GM21381 (cell line): ENCODE results near the gene KRTAP3-3.
"Not testable (repeated sequence)": the region's sequence is repeated elsewhere in the genome, so short reads cannot be mapped to it uniquely, and the experiment has no call there.

Experiments used
- ATAC-seq: cut with Tn5 transposase; IDR thresholded peaks from one replicate; pipeline ENCODE4 v1.9.1; 2021; ENCODE audit warnings: mild to moderate bottlenecking, moderate library complexity; ENCODE audit not compliant: unreplicated experiment

The KRTAP3-3 gene

GRCh38 chr17:41008811-41009210 lies 14.8 kb upstream of the KRTAP3-3 start, which contains the start of gene KRTAP3-1:
TSS of gene KRTAP3-1 (minus strand) at chr17:41009128. CDS start at chr17:41009074, 54 bp downstream.
- no peak for ATAC-seq

- ATAC-seq: no peak
Observed at GRCh38 chr17:41004397-41004796, 10.4 kb upstream of the KRTAP3-3 start.

- ATAC-seq: no peak
Observed at GRCh38 chr17:41003926-41004325, 10.0 kb upstream of the KRTAP3-3 start.

- ATAC-seq: no peak
Observed at GRCh38 chr17:41002814-41003213, 8.8 kb upstream of the KRTAP3-3 start.

- ATAC-seq: no peak
Observed at GRCh38 chr17:41001795-41002194, 7.8 kb upstream of the KRTAP3-3 start.

- ATAC-seq: not testable (repeated sequence)
Observed at GRCh38 chr17:40999563-40999962, 5.6 kb upstream of the KRTAP3-3 start, which contains the start of gene KRTAP3-2. TSS of gene KRTAP3-2 (minus strand) at chr17:40999906. CDS start at chr17:40999853, 53 bp downstream.

- ATAC-seq: no peak
Observed at GRCh38 chr17:40997361-40997760, 3.4 kb upstream of the KRTAP3-3 start.

- no peak for ATAC-seq
Observed at GRCh38 chr17:40996829-40997228, 2.9 kb upstream of the KRTAP3-3 start.

GRCh38 chr17:40995116-40995515 lies 1.2 kb upstream of the KRTAP3-3 start:
- no peak for ATAC-seq

GRCh38 chr17:40993084-40993483 lies 880 bp downstream of the KRTAP3-3 start:
- ATAC-seq: no peak

GRCh38 chr17:40992666-40993065 lies 1.3 kb downstream of the KRTAP3-3 start:
- ATAC-seq: no peak

- no peak for ATAC-seq
Observed at GRCh38 chr17:40986920-40987319, 7.0 kb downstream of the KRTAP3-3 start.

- ATAC-seq: no peak
Observed at GRCh38 chr17:40984226-40984625, 9.7 kb downstream of the KRTAP3-3 start, which contains the start of gene KRT40. TSS of gene KRT40 (minus strand) at chr17:40984326. CDS start at chr17:40984273, 53 bp downstream.

- no peak for ATAC-seq
Observed at GRCh38 chr17:40981115-40981514, 12.8 kb downstream of the KRTAP3-3 start.

- ATAC-seq: no peak
Observed at GRCh38 chr17:40980596-40980995, 13.4 kb downstream of the KRTAP3-3 start.

- no peak for ATAC-seq
Observed at GRCh38 chr17:40980117-40980516, 13.8 kb downstream of the KRTAP3-3 start.

GRCh38 chr17:40978575-40979151 lies 15.3 kb downstream of the KRTAP3-3 start:
- ATAC-seq: no peak

- no peak for ATAC-seq
Observed at GRCh38 chr17:40975516-40975915, 18.4 kb downstream of the KRTAP3-3 start.

- ATAC-seq: no peak
Observed at GRCh38 chr17:40974366-40974765, 19.6 kb downstream of the KRTAP3-3 start.

GRCh38 chr17:40967582-40967981 lies 26.4 kb downstream of the KRTAP3-3 start:
- no peak for ATAC-seq

GRCh38 chr17:40966848-40967247 lies 27.1 kb downstream of the KRTAP3-3 start, which contains the start of gene KRT39:
TSS of gene KRT39 (minus strand) at chr17:40966948. CDS start at chr17:40966856, 92 bp downstream.
- no peak for ATAC-seq

GRCh38 chr17:40963838-40964237 lies 30.1 kb downstream of the KRTAP3-3 start:
- no peak for ATAC-seq

- ATAC-seq: no peak
Observed at GRCh38 chr17:40962059-40962561, 31.9 kb downstream of the KRTAP3-3 start.
